ENCODE data around the gene PRKN. TPM values are rescaled to one million over a fixed set of nuclear protein-coding genes. Genes with fewer than 3 reads are reported as not detected.

PRKN gene
- total RNA-seq, 4 donors from 2014 or later: 4.4 to 669 (median 10.5) TPM

GRCh38 chr6:161436106-161436876, 1291.3 kb downstream of the PRKN start:
- Histone ChIP-seq H3K9me3 (no peaks in the 10 kb centered on the region), H3K36me3 (no peaks in the 10 kb centered on the region), H3K4me3 (no peak overlapping the region), H3K27ac (no peak overlapping the region), H3K27me3 (no peaks in the 10 kb centered on the region), H3K4me1 (peaks cover 0 to 7% (median 0%) of the 10 kb centered on the region in 4 donors)
- DNase-seq: no peak
- no peak for TF ChIP-seq POLR2A (IDR thresholded peaks at IDR 0.05)
- no peak for TF ChIP-seq CTCF (IDR thresholded peaks at IDR 0.05)

GRCh38 chr6:161435748-161436070, 1291.9 kb downstream of the PRKN start:
- H3K9me3 ChIP-seq: no peaks in the 10 kb centered on the region
- TF ChIP-seq CTCF (IDR thresholded peaks at IDR 0.05): no peak
- TF ChIP-seq POLR2A (IDR thresholded peaks at IDR 0.05): no peak
- no peaks in the 10 kb centered on the region for H3K36me3 ChIP-seq
- DNase-seq: no peak
- H3K27me3 ChIP-seq: no peaks in the 10 kb centered on the region
- peak overlapping the region in 1 of 4 donors; percentile 1 for H3K27ac ChIP-seq
- peaks cover 0 to 7% (median 0%) of the 10 kb centered on the region in 4 donors for H3K4me1 ChIP-seq
- no peak overlapping the region for H3K4me3 ChIP-seq

GRCh38 chr6:161434921-161435747, 1292.4 kb downstream of the PRKN start:
- no peak overlapping the region for H3K4me3 ChIP-seq
- no peak for DNase-seq

GRCh38 chr6:161434350-161434749, 1293.2 kb downstream of the PRKN start:
- no peak overlapping the region for H3K4me3 ChIP-seq
- H3K27ac ChIP-seq: peak overlapping the region in 1 of 4 donors; percentile 2

More at GRCh38 chr6:161434921-161435747, 1292.4 kb downstream of the PRKN start:
- Histone ChIP-seq H3K27ac (peak overlapping the region in 1 of 4 donors; percentile 2), H3K4me1 (peaks cover 0 to 7% (median 0%) of the 10 kb centered on the region in 4 donors), H3K36me3 (no peaks in the 10 kb centered on the region), H3K9me3 (no peaks in the 10 kb centered on the region), H3K27me3 (no peaks in the 10 kb centered on the region)
- no peak for TF ChIP-seq CTCF (IDR thresholded peaks at IDR 0.05)
- TF ChIP-seq POLR2A (IDR thresholded peaks at IDR 0.05): no peak

GRCh38 chr6:161432546-161432945, 1295.0 kb downstream of the PRKN start:
- H3K9me3 ChIP-seq: no peaks in the 10 kb centered on the region
- peaks cover 0 to 7% (median 0%) of the 10 kb centered on the region in 4 donors for H3K4me1 ChIP-seq
- H3K4me3 ChIP-seq: no peak overlapping the region
- no peak overlapping the region for H3K27ac ChIP-seq
- DNase-seq: no peak
- H3K36me3 ChIP-seq: no peaks in the 10 kb centered on the region
- no peak for TF ChIP-seq CTCF (IDR thresholded peaks at IDR 0.05)
- no peak for TF ChIP-seq POLR2A (IDR thresholded peaks at IDR 0.05)
- no peaks in the 10 kb centered on the region for H3K27me3 ChIP-seq

More at GRCh38 chr6:161434350-161434749, 1293.2 kb downstream of the PRKN start:
- no peak for DNase-seq
- TF ChIP-seq POLR2A (IDR thresholded peaks at IDR 0.05) (no peak), CTCF (IDR thresholded peaks at IDR 0.05) (no peak)
- Histone ChIP-seq H3K36me3 (no peaks in the 10 kb centered on the region), H3K9me3 (no peaks in the 10 kb centered on the region), H3K27me3 (no peaks in the 10 kb centered on the region), H3K4me1 (peaks cover 0 to 7% (median 0%) of the 10 kb centered on the region in 4 donors)
